ENCODE results near the gene OR10H4. TPM values are rescaled to one million over a fixed set of nuclear protein-coding genes. Genes with fewer than 3 reads are reported as not detected.
"Not testable (repeated sequence)": the region's sequence is repeated elsewhere in the genome, so short reads cannot be mapped to it uniquely, and the experiment has no call there.

OR10H4 gene
- polyA plus RNA-seq, 1 donor from 2014 or later, result not detected

DNA sequence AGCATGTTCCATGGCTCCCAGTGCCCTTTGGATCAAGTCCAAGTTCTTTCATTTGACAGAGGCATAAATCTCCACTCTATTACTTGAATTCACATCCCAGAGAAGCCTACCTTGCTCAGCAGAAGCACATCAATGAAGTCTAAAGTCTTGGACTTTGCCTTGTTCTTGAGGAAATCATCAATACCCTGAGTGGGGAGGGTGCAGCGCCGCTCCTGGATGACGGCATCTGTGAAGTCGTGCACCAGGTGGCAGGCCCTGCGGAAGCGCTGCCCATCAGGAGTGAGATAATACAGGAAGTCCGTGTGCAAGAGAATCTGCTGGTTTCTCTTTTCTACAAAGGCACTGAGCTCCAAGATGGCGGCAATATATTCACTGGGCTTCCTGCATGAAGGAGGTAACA is 25.1 kb upstream of the OR10H4 start:
- Histone ChIP-seq H3K27me3 (ENCODE audit: insufficient read depth, low read depth, low read length) (no peaks in the 10 kb centered on the region), H3K9me2 (ENCODE audit: insufficient read depth, low read length) (no peaks in the 10 kb centered on the region), H2AFZ (ENCODE audit: low read depth, low read length) (no peak overlapping the region), H3K9ac (ENCODE audit: low read length) (no peak overlapping the region), H3K9me3 (ENCODE audit: low read length) (peaks cover 5% of the 10 kb centered on the region), H3K4me3 (ENCODE audit: low read length) (no peak overlapping the region), H4K20me1 (ENCODE audit: insufficient read depth) (no peaks in the 10 kb centered on the region), H3K4me2 (ENCODE audit: low read length) (no peak overlapping the region), H3F3A (ENCODE audit: insufficient read depth, low read length, poor library complexity, severe bottlenecking) (no peaks in the 10 kb centered on the region), H3K27ac (ENCODE audit: low read length) (no peak overlapping the region), H3K36me3 (ENCODE audit: insufficient read depth, low read length) (no peaks in the 10 kb centered on the region), H3K79me2 (replicated peaks; ENCODE audit: insufficient read depth, low read length) (no peaks in the 10 kb centered on the region)
- TF ChIP-seq RAD21 (conservative IDR thresholded peaks at IDR 0.05) (no peak), EP300 (conservative IDR thresholded peaks at IDR 0.05; ENCODE audit: poor library complexity, severe bottlenecking) (no peak), MXI1 (conservative IDR thresholded peaks at IDR 0.05; ENCODE audit: poor library complexity, severe bottlenecking) (no peak)

DNA sequence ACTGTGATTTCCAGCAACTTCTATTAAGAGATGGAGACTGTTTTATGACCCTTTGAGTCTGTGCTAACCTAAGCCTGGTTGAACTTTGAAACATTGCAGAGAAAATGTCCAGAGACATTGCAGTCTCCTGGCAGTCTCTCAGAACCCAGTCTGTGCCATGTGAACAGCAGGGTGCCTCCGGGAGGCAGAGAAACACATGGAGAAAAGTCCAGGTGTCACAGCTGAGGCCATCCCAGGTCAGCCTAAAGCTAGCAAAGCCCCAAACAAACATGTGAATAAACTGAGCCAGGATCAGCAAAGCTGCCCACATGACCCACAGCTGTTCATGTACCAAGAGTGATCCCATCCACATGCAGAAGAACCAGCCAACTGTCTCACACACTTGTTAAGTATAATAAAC is 22.3 kb upstream of the OR10H4 start:
- TF ChIP-seq EZH2 (IDR thresholded peaks at IDR 0.05; ENCODE audit: borderline replicate concordance, insufficient read depth, low read length, poor library complexity, severe bottlenecking) (no peak), EP300 (conservative IDR thresholded peaks at IDR 0.05; ENCODE audit: poor library complexity, severe bottlenecking) (no peak), SMC3 (conservative IDR thresholded peaks at IDR 0.05; ENCODE audit: poor library complexity) (no peak), POLR2AphosphoS5 (IDR thresholded peaks at IDR 0.05) (no peak), MXI1 (conservative IDR thresholded peaks at IDR 0.05; ENCODE audit: poor library complexity, severe bottlenecking) (no peak), RAD21 (conservative IDR thresholded peaks at IDR 0.05) (no peak)
- TF ChIP-seq, protein P1, sequence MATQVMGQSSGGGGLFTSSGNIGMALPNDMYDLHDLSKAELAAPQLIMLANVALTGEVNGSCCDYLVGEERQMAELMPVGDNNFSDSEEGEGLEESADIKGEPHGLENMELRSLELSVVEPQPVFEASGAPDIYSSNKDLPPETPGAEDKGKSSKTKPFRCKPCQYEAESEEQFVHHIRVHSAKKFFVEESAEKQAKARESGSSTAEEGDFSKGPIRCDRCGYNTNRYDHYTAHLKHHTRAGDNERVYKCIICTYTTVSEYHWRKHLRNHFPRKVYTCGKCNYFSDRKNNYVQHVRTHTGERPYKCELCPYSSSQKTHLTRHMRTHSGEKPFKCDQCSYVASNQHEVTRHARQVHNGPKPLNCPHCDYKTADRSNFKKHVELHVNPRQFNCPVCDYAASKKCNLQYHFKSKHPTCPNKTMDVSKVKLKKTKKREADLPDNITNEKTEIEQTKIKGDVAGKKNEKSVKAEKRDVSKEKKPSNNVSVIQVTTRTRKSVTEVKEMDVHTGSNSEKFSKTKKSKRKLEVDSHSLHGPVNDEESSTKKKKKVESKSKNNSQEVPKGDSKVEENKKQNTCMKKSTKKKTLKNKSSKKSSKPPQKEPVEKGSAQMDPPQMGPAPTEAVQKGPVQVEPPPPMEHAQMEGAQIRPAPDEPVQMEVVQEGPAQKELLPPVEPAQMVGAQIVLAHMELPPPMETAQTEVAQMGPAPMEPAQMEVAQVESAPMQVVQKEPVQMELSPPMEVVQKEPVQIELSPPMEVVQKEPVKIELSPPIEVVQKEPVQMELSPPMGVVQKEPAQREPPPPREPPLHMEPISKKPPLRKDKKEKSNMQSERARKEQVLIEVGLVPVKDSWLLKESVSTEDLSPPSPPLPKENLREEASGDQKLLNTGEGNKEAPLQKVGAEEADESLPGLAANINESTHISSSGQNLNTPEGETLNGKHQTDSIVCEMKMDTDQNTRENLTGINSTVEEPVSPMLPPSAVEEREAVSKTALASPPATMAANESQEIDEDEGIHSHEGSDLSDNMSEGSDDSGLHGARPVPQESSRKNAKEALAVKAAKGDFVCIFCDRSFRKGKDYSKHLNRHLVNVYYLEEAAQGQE (IDR thresholded peaks at IDR 0.05; ENCODE audit: borderline replicate concordance), result no peak
- TF ChIP-seq, protein P2, sequence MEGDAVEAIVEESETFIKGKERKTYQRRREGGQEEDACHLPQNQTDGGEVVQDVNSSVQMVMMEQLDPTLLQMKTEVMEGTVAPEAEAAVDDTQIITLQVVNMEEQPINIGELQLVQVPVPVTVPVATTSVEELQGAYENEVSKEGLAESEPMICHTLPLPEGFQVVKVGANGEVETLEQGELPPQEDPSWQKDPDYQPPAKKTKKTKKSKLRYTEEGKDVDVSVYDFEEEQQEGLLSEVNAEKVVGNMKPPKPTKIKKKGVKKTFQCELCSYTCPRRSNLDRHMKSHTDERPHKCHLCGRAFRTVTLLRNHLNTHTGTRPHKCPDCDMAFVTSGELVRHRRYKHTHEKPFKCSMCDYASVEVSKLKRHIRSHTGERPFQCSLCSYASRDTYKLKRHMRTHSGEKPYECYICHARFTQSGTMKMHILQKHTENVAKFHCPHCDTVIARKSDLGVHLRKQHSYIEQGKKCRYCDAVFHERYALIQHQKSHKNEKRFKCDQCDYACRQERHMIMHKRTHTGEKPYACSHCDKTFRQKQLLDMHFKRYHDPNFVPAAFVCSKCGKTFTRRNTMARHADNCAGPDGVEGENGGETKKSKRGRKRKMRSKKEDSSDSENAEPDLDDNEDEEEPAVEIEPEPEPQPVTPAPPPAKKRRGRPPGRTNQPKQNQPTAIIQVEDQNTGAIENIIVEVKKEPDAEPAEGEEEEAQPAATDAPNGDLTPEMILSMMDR (IDR thresholded peaks at IDR 0.05; ENCODE audit: poor library complexity, severe bottlenecking), result no peak
- H2AFZ ChIP-seq (ENCODE audit: low read depth, low read length), result no peak overlapping the region
- no peaks in the 10 kb centered on the region for H3F3A ChIP-seq (ENCODE audit: insufficient read depth, low read length, poor library complexity, severe bottlenecking)
- H3K9ac ChIP-seq (ENCODE audit: low read length), result no peak overlapping the region
- H3K27me3 ChIP-seq (ENCODE audit: insufficient read depth, low read depth, low read length), result no peaks in the 10 kb centered on the region
- H3K4me2 ChIP-seq (ENCODE audit: low read length), result no peak overlapping the region
- no peaks in the 10 kb centered on the region for H3K9me2 ChIP-seq (ENCODE audit: insufficient read depth, low read length)
- H3K9me3 ChIP-seq (ENCODE audit: low read length), result peaks cover 14% of the 10 kb centered on the region
- H3K36me3 ChIP-seq (ENCODE audit: insufficient read depth, low read length), result no peaks in the 10 kb centered on the region
- no peaks in the 10 kb centered on the region for H3K79me2 ChIP-seq (replicated peaks; ENCODE audit: insufficient read depth, low read length)
- no peak overlapping the region for H3K27ac ChIP-seq (ENCODE audit: low read length)
- H4K20me1 ChIP-seq (ENCODE audit: insufficient read depth), result no peaks in the 10 kb centered on the region
- H3K4me3 ChIP-seq (ENCODE audit: low read length), result no peak overlapping the region

DNA sequence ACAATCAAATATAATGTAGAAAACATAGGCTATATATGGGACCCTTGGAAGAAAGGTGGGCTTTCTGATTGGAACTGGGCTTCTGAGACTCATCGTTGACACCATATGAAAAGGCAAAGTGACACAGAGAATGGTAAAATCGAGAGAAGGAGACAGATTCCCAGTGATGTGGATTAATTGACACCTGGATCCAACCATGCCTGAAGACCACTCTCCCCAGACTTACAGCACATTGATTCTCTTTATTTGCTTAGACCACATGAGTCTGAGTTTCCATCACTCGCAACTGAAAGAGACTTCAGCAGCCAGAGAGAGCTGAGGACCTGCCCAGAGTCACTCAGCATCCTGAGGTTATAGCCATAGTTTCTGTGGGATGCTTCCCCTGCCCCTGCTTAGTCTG is 20.5 kb upstream of the OR10H4 start:
- Histone ChIP-seq H3K9ac (ENCODE audit: low read length) (no peak overlapping the region), H3K27ac (ENCODE audit: low read length) (no peak overlapping the region), H3F3A (ENCODE audit: insufficient read depth, low read length, poor library complexity, severe bottlenecking) (no peaks in the 10 kb centered on the region), H3K79me2 (replicated peaks; ENCODE audit: insufficient read depth, low read length) (no peaks in the 10 kb centered on the region), H3K4me3 (ENCODE audit: low read length) (no peak overlapping the region), H3K36me3 (ENCODE audit: insufficient read depth, low read length) (no peaks in the 10 kb centered on the region), H4K20me1 (ENCODE audit: insufficient read depth) (no peaks in the 10 kb centered on the region), H3K4me2 (ENCODE audit: low read length) (no peak overlapping the region), H3K27me3 (ENCODE audit: insufficient read depth, low read depth, low read length) (no peaks in the 10 kb centered on the region), H3K9me3 (ENCODE audit: low read length) (peaks cover 14% of the 10 kb centered on the region), H2AFZ (ENCODE audit: low read depth, low read length) (no peak overlapping the region), H3K9me2 (ENCODE audit: insufficient read depth, low read length) (no peaks in the 10 kb centered on the region)
- TF ChIP-seq TAF1 (IDR thresholded peaks at IDR 0.05; ENCODE audit: low read depth), result no peak

DNA sequence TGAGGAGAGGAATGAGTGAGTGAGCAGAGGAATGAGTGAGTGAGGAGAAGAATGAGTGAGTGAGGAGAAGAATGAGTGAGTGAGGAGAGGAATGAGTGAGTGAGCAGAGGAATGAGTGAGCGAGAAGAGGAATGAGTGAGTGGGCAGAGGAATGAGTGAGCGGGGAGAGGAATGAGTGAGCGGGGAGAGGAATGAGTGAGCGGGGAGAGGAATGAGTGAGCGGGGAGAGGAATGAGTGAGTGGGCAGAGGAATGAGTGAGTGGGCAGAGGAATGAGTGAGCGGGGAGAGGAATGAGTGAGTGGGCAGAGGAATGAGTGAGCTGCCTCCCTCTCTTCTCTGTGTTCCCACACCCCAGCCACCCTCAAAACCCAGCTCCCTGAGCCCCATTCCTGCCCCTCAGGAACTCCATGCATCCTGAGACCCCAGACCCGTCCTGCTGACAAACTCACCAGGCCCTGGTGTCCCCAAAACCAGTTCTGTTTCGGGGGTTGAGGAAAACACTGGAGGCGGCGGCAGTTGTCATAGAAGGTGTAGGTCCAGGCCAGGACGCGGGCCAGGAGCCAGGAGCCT is 15.0 kb upstream of the OR10H4 start:
- peaks cover 15% of the 10 kb centered on the region for H3K9me3 ChIP-seq (ENCODE audit: low read length)
- H3F3A ChIP-seq (ENCODE audit: insufficient read depth, low read length, poor library complexity, severe bottlenecking); H3K36me3 ChIP-seq (ENCODE audit: insufficient read depth, low read length); H3K79me2 ChIP-seq (replicated peaks; ENCODE audit: insufficient read depth, low read length); H3K4me3 ChIP-seq (ENCODE audit: low read length); H4K20me1 ChIP-seq (ENCODE audit: insufficient read depth); H3K27me3 ChIP-seq (ENCODE audit: insufficient read depth, low read depth, low read length); H3K4me2 ChIP-seq (ENCODE audit: low read length); H3K9me2 ChIP-seq (ENCODE audit: insufficient read depth, low read length); H3K9ac ChIP-seq (ENCODE audit: low read length); H3K27ac ChIP-seq (ENCODE audit: low read length); H2AFZ ChIP-seq (ENCODE audit: low read depth, low read length): not testable (repeated sequence)
